ENCODE results near the gene SLC16A4. TPM values are rescaled to one million over a fixed set of nuclear protein-coding genes. Genes with fewer than 3 reads are reported as not detected.

The SLC16A4 gene
- total and polyA plus RNA-seq, 2 of the 8 experiments (the other 6 are each of a cell fraction or from before 2014, with no cell fraction given), result 0.30 to 0.43 TPM

- Histone ChIP-seq H2BK120ac (replicated peaks; ENCODE audit: low read depth, low read length) (no peak overlapping the region), H3K4me1 (replicated peaks in 1 of 4; ENCODE audit: control insufficient read depth in 3 of 4, insufficient read depth in 4 of 4, low read length in 3 of 4) (peaks cover 0 to 14% (median 8%) of the 10 kb centered on the region in 4 experiments; a peak in 6 of 7 replicates), H4K91ac (replicated peaks; ENCODE audit: insufficient read length, low read length) (no peak overlapping the region), H3K9me3 (ENCODE audit: insufficient read depth in 2 of 2, low read depth in 1 of 2, low read length in 1 of 2) (no peaks in the 10 kb centered on the region; a peak in 1 of 4 replicates), H3K14ac (ENCODE audit: insufficient read length) (no peak overlapping the region), H3K4me2 (ENCODE audit: insufficient read depth in 1 of 2, low read depth in 2 of 2, low read length in 2 of 2) (peak overlapping the region; percentile 24 to 80; a peak in 2 of 4 replicates), H2AFZ (ENCODE audit: low read length) (no peak overlapping the region), H3K79me2 (ENCODE audit: control insufficient read depth in 1 of 2, insufficient read depth in 2 of 2, low read length in 2 of 2) (peaks cover 15 to 21% of the 10 kb centered on the region in 2 experiments), H2BK12ac (ENCODE audit: low read depth, low read length) (no peak overlapping the region), H4K20me1 (replicated peaks in 1 of 2; ENCODE audit: control insufficient read depth in 1 of 2, insufficient read depth in 2 of 2, low read length in 2 of 2) (peaks cover 9 to 10% of the 10 kb centered on the region in 2 experiments), H2AK5ac (ENCODE audit: low read depth, low read length) (no peak overlapping the region), H3K27ac (ENCODE audit: low read depth, low read length) (no peak overlapping the region), H3K36me3 (ENCODE audit: control insufficient read depth in 2 of 4, insufficient read depth in 4 of 4, low read length in 3 of 4) (peaks cover 0 to 12% (median 4%) of the 10 kb centered on the region in 4 experiments; a peak in 6 of 8 replicates), H3K4me3 (ENCODE audit: extremely low read depth in 1 of 4, insufficient read depth in 2 of 4, low read depth in 3 of 4, low read length in 4 of 4) (no peak overlapping the region; a peak in 1 of 8 replicates), H3K9ac (replicated peaks in 1 of 4; ENCODE audit: extremely low read depth in 1 of 4, low read depth in 3 of 4, low read length in 3 of 4) (no peak overlapping the region), H4K8ac (ENCODE audit: extremely low read depth, insufficient read depth, low read length) (no peak overlapping the region), H4K5ac (ENCODE audit: insufficient read length, low read depth, low read length) (no peak overlapping the region), H3K18ac (ENCODE audit: extremely low read depth, low read length) (no peak overlapping the region), H2BK15ac (ENCODE audit: low read length) (no peak overlapping the region), H3K4ac (replicated peaks; ENCODE audit: insufficient read length, low read depth, low read length) (no peak overlapping the region), H3K23ac (ENCODE audit: insufficient read length) (no peak overlapping the region), H2BK20ac (ENCODE audit: low read length) (no peak overlapping the region), H3K27me3 (replicated peaks in 1 of 4; ENCODE audit: control insufficient read depth in 3 of 4, extremely low read depth in 1 of 4, insufficient read depth in 3 of 4, low read length in 3 of 4) (no peaks in the 10 kb centered on the region), H3K79me1 (ENCODE audit: low read depth, low read length) (peaks cover 11% of the 10 kb centered on the region), H3K23me2 (ENCODE audit: low read depth, low read length) (peaks cover 3% of the 10 kb centered on the region; the same call in 1 of the 2 replicates), H2BK5ac (ENCODE audit: low read depth, low read length) (no peak overlapping the region), H3K56ac (replicated peaks; ENCODE audit: insufficient read length, low read depth, low read length) (no peak overlapping the region)
- DNase-seq (ENCODE audit: low read depth in 1 of 2, low spot score in 2 of 2), result no peak
- CTCF ChIA-PET (ENCODE audit: partially characterized antibody), result interaction anchor here (0.6 to 11.4 kb wide), 8 partner anchors 24 to 160 kb away, joined by 3 to 146 read pairs (median 4); partner anchors contain the start of gene KCNC4
- no peak for TF ChIP-seq NRF1 (IDR thresholded peaks at IDR 0.05; ENCODE audit: low read depth, low read length)
- 88% methylated on average over 1 of the region's 1 CpG; no CpG with 5 or more reads in 1 of the 2 experiments for WGBS, 2 experiments (ENCODE audit: extremely low coverage in 1 of 2, insufficient coverage in 1 of 2, insufficient read length in 1 of 2, insufficient replicate concordance in 2 of 2, low coverage in 1 of 2, low lambda C conversion rate in 2 of 2, missing lambda C conversion rate in 1 of 2)
- no peak for FAIRE-seq
- POLR2A ChIA-PET (ENCODE audit: partially characterized antibody), result interaction anchor here (0.6 to 6.2 kb wide), 6 partner anchors 11 to 127 kb away, joined by 3 to 47 read pairs (median 4); partner anchors contain the start of gene KCNC4
These were observed 54.4 kb downstream of the SLC16A4 start for GRCh38 chr1:110336300-110337039.

All from H1 (cell line).